HG02884 (cell line): ENCODE data around the gene ANKRD7.

Experiments used
- ATAC-seq: cut with Tn5 transposase; IDR thresholded peaks from one replicate; pipeline ENCODE4 v1.9.1; 2021; ENCODE audit warnings: mild to moderate bottlenecking, moderate library complexity; ENCODE audit not compliant: unreplicated experiment

The ANKRD7 gene, protein sequence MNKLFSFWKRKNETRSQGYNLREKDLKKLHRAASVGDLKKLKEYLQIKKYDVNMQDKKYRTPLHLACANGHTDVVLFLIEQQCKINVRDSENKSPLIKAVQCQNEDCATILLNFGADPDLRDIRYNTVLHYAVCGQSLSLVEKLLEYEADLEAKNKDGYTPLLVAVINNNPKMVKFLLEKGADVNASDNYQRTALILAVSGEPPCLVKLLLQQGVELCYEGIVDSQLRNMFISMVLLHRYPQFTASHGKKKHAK

DNA sequence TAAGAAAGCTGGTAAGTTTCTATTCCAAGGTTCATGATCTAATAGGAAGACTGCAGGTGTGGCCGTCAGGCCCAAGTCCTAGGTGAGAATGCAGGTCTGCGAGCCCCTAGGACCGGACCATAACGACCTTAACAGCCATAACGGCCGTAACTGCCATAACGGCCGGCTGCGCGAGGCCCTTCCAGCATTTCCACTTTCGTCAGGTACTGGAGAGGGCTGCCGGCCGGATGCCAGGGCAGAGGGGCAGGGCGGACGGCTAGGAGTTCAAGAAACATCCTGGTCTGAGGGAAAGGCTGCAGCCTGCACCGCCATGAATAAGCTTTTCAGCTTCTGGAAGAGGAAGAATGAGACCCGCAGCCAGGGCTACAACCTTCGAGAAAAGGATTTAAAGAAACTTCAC is at the start of gene ANKRD7:
TSS of gene ANKRD7 (plus strand) at position 184 of the 400 bp plus-strand sequence. CDS start at position 311, 127 bp downstream.
- no peak for ATAC-seq

DNA sequence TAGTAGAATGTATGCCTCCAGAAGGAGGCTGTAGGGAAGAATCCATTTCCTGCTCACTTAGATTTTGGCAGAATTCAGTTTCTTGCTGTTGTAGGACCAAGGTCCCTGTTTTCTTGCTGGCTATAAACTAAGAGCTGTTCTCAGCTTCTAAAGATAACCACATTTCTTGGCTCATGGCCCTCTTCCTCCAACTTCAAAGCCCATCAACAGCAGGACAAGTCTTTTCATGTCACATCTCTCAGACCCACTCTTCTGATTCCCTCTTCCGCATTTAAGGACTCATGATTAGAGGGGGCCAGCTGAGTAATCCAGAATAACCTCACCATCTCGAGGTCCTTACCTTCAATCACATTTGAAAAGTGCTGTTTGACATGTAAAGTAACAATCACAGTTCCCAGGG is 48.8 kb upstream of the ANKRD7 start:
- ATAC-seq, result no peak

DNA sequence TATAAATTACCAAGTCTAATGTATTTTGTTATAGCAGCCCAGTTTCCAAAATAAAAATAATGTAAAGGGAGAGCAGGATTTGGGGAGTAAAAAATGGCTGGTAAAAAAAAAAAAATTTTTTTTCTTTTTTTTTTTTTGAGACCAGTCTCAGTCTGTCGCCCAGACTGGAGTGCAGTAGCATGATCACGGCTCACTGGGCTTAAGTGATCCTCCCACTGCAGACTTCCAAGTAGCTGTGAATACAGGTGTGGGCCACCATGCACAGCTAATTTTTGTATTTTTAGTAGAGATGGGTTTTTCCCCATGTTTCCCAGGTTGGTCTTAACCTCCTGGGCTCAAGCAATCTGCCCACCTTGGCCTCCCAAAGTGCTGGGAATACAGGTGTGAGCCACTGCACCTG is 45.3 kb upstream of the ANKRD7 start:
- peak; percentile 23 for ATAC-seq

DNA sequence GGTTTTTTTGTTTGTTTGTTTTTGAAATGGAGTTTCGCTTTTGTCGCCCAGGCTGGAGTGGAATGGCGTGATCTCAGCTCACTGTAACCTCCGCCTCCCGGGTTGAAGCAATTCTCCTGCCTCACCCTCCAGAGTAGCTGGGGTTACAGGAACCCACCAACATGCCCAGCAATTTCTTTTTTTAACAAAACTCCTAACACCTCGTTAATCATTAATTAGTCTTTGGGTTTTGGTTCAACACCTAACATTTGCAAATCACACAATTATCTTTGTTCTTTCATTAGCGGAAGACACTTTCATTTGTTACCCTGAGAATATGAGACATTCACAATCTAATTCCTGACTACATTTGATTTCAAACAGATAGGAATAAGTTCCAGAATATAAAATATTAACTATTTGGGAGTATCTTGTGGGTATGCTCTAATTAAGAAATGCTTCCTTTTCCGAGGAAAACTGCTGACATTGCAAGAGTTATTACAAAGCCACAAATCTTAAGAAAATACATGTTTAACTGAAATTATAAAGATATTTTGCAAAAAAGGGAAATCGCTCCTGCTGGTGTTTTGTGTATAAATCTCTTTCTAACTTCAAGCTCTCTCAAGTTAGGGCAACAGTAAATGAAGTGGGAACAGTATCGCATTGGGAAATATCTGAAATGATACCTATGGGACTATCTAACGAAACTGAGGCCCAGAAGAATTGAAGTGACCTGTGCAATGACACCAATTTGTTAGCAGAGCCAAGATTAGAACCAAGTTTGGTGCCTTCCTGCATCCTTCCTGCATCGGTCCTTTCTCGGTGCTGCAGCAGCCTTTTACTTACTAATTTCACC is 41.7 kb upstream of the ANKRD7 start:
- no peak for ATAC-seq

DNA sequence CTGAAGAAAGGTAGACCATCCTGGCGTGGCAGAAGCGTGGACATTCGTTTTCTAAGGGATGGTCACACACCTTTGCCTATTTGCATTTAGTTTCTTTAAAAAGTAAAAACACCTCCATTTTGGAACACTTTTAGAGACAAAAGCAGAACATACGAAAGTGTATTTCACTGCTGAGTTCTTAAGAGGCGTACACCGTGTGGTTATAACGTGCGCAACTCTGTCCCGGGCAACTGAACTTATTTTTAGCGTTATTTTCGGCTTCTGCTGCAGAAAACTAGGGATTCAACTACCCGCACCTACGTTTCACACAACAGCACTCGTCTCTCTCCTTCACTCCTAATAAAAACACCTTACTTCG is 41.1 kb upstream of the ANKRD7 start:
- peak; percentile 8 for ATAC-seq

DNA sequence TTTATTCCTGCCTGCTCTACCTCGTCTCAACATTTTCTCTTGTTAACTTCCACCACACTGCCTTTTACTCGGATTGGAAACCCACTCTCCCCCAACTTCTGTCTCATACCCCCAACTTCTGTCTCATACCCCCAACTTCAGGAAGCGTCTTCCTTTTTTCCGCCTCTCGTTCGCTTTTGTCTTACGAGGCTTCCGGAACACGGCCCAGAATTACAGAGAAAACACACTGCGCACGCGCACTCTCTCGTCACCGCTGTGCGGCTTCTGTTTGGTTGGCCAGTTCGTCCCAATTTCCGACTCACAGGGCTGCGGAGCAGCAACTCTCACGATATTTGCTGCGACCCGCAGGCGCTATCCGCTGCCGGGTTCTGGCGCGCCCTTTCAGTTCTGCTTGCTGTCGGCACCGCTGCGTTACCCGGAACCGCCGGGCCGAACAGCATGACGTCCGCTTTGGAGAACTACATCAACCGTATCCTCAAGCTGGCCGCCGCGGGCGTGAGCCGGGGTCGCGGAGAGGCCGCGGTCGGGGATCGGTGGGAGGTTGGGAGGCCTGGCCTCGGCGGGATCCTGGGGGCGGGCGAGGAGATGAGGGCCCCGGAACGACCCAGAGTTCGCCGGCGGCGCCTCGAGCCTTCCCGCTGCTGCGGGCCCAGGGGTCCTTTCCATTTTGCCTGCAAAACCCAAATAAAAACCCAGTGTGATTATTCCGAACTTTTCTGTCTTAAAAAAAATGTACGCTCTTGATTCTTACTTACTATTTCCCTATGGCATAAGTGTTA is 40.5 kb upstream of the ANKRD7 start, which contains the start of gene LSM8:
TSS of gene LSM8 (plus strand) at position 379 of the 779 bp plus-strand sequence. CDS start at position 439, 60 bp downstream.
- ATAC-seq, result peak; percentile 94

DNA sequence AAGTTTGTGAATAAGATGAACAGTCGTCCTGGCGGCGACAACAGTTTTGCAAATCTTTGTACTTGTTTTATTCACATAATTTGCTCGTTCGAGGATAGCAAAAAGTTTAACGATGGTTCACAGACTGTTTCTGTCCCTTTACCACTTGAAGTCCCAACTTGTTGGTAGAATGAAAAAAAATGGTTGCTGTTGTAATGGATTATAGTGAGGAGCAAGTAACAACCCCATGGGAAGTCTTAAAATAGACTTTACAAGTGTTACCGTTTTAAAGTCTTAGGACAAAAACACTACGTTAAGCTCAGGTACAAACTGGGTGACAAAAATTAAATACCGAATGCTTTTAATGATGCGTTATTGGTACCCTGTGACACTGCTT is 40.0 kb upstream of the ANKRD7 start:
- no peak for ATAC-seq

DNA sequence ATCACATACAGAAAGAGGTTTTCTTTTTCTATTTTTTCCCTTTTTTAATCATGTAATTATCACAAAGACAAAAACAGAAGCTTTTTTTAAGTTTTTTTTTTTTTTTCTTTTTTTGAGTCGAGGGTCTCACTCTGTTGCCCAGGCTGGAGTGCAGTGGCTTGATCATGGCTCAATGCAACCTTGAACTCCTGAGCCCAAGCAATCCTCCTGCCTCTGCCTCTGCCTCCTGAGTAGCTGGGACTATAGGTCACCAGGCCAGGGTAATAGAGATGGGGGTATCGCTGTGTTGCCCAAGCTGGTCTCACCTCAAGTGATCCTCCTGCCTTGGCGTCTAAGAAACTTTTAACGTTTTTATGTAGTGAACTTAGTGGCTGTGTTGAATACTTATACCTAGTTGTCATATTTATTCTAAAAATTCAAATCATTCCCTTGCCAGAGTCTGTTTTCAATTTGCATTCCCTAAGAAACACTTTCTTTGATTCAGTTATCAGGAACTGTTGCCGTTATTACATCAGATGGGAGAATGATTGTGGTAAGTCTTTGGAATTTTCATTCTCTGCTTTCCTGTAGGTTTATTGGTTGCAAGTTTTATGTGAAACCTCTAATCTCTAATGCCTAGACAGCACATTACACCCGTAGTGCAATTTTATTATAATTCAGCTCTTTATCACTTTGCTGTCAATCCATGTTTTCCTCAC is 39.2 kb upstream of the ANKRD7 start:
- no peak for ATAC-seq

DNA sequence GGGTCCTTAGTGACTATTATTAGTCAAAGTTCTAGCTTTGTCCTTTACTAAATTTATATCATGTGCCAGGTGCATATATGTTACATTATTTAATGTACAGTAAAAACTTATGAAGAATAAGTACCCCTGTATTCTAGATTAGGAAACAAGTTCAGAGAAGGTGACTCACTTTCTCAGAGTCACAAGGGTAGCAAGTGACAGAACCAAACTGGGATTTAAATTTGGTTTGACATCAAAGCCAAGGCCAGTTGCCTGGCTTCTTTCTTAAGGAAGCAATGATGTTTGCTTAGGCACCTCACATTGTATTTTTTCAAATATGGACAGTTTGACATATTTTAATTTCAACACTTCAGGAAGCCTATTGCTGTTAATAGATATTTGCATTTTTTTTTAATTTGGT is 38.0 kb upstream of the ANKRD7 start:
- no peak for ATAC-seq

DNA sequence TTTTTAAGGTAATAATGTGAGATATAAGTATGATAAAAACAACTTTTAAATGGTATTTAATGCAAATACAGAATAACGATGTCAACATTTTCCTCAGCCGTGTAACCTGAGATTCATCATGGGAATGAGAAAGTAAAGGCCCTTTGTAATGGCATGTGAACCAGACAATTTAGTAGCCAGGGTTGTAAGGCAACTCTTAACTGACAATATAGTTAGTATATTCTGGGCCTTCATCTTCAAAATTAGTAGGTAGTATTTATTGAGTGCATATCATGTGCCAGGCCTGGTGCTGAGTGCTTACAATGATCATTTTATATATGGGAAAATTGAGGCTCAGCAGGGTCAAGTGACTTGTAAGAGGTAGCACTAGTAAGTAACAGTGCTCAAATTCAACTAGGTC is 29.9 kb upstream of the ANKRD7 start:
- ATAC-seq, result no peak

DNA sequence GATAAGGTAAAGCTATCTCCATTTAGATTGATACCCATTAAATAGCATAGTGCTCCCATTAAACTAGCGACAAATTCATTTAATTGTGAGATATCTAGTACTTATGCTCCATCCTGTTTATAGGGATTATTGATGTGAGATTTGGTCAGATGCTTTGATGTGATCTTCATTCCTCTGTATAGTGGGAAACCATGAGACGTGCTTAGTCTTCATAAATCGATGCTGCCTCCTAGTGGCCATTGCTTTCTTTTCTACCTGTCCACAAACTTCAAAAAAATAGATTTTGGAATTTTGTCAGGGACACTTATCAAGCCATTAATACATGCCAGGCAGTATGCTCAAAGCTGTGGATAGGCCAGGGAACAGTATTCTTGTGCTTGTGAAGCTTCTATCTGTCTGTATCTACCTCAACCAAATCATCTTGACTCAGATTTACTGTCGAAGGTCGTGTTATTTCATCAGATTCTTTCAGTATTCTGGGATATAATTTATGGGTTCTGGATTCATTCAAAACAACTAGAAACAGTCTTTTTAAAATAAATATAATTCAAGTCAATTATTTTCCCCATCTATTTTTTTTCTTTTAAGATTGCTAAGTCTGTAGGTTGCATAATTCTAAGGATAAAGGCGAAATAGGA is 28.5 kb upstream of the ANKRD7 start:
- peak; percentile 71 for ATAC-seq

DNA sequence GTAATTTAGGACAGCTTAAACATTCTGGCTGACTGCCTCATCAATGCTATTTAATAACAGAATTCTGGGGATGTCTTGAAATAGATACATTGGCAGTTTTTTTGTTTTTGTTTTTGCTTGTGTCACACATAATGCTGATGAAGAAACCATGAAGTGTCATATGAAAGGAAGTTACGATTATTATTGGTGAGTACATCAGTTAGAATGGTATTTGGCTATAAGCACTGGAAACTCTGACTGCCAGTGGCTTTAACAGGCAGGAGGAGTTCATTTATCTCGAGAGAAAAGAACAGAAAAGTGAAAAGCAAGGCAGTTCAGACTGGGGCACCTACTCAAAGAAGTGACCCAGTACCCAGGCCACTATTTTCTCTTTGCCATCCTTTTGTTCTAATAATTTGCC is 22.4 kb upstream of the ANKRD7 start:
- ATAC-seq, result no peak

DNA sequence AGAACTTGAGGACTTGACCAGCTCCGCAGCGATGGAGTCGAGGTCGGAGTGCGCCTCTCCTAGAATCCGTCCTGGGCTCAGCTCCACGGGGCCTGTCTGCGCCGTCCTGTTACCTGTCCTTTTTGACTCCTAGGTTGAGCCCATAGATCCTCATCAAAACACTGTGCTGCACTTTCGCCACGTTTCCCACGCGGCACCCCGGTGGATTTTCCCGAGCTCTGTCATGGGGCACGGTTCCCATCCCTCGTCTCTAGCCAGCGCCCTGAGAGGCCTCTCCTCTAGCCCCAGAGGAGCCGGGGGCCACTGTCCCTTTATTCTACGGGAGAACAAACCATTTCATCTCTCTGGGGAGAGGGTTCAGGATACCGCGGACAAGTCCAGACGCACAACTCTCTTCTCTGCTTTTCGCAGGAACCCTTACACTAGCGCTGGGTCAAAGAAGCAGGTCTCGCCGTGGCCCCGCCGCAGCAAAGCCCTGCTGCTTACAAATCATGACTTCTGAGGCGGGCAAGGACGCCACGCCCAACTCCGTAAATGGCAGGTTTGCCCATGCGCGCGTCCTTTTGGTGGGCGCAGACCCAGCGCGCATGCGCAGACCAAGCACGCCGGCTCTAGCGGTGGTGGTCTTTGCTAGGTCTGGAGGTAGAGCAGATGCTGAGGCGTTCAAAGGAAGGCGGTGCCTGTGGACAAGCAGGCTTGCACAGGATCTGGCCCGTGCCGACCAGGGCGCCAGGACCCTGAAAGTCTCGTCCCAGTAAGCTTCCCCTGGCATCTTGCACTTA is 10.3 kb upstream of the ANKRD7 start:
- peak; percentile 95 for ATAC-seq

DNA sequence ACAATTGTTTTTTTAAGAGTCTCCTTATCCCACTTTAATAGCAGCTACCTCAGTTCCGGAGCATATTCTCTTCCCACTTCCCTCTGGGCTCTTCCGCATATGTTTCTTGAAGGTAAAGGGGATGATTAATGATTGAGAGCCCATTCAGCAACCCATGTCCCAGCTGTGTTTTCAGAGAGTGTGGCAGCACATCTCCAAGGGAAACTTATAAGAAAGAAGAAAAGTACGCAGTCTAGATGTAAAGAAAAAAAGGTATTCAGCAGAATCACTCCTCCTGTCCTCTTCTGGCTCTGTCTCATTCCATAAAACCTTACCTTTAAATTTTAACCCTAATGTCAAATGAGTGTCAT is 9.7 kb upstream of the ANKRD7 start:
- peak; percentile 12 for ATAC-seq

DNA sequence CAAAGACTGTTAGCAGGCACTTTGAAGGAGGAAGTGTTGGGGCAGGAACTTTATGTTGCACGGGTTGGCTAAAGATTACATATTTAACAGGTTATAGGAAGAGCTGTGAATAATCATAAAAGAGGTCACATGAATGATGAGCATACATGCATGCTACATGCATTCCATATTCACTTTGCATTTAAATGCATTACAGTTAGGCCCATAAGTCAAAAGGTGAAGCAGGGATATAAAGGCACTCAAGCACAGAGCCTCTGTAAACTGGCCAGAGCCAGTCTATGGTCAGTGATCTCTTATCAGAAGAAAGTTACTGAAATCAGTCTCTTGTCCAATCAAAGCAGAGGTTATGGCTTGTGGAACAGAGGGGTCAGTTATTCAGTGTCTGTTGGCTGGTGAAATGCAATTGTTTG is 7.3 kb upstream of the ANKRD7 start:
- no peak for ATAC-seq

DNA sequence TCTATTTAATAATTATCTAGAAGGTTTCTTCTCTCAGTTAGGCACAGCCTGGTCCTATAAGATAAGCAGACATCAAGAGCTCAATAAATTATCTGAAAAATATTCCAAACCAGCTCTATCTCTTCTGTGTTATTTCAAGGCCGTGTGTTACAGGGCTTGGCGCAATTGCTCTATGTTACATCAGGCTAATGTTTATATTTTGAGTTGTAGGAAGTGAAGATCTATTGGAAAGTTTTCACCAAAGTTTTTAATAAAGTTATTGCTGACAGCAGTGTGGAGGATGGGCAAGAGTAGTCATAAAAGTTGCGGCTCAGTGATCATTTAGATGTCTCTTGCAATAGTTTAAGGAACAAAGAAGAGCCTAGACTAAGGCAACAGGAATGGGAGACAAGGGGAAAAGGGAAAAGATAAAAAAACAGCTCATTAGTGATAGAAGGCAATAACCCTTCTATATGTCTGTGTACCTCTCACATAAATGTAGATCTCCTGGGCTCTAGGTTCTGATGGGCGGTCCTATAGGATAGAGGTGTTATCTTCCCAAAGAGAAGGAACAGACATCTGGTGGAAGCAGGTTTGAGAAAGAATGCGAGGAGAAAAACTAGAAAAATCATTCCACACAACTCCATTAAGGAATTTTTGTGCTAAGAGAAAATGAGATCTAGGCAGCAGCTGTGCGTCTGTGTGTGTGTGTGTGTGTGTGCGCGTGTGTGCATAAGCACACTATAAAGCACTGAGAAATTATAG is 5.9 kb upstream of the ANKRD7 start:
- no peak for ATAC-seq

DNA sequence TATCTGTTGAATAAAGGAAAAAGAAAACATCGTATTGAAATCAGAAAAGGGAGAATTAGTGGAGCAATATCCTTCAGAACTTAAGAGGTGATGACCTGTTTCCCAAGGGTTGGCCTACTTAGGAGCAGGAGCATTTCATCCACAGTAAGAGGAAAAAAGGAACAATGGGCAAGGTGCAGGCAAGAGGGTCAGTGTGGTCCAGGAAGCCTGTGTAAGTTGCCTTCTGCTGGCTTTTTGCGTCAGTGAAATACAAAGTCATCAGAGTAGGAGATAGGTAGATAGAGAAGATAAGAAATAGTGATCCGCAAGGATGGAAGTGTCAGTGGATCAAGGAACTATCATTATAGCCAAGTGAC is 5.4 kb upstream of the ANKRD7 start:
- ATAC-seq, result no peak

DNA sequence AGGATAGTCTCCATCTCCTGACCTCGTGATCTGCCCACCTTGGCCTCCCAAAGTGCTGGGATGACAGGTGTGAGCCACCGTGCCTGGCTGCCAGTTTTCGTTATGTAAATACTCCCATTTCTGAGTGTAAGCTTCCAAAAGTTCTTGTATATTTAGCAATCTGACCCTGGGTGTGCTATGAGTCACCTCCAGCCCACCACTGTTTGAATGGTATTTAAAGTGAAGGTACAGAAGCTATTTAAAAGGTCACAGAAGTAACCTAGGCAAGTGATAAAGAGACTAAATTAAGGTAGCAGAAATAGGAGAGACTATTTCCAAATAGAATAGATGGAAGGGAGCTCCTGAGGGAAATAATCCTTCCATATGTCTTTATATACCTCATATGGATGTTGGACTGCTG is 3.9 kb upstream of the ANKRD7 start:
- no peak for ATAC-seq

DNA sequence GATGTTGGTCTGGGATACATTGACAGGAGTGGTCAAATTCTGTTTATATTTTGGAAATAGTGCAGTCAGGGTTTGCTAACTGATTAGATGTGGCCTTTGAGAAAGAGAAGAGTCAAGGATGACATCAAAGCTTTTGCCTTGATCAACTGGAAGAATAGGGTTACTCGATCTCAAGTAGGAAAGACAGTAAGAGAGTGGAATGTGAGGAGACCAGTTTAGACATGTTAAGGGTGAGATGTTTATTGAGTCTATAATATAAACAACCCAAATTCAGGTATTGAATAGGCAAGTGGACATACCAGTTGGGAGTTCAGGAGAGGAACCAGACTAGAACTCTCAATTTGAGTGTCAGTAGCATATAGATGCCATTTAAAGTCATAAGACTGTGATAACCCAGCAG is 1.9 kb upstream of the ANKRD7 start:
- no peak for ATAC-seq
